Esophagus squamous epithelium (tissue), 4 donors: ENCODE results near the gene UNC119B.

ENCODE experiments used
- CTCF ChIP-seq, 6 experiments: fragments of 450-650 bp in 4 of 6; fragments of 200-600 bp in 2 of 6; sonication (generic) in 2 of 6; IDR thresholded peaks; one replicate each; pipeline ENCODE4 v1.5.1; 2016 to 2019; ENCODE audit warnings: antibody characterized with exemption in 6 of 6, mild to moderate bottlenecking in 4 of 6, moderate library complexity in 4 of 6
- POLR2A ChIP-seq, 4 donors: fragments of 450-650 bp; IDR thresholded peaks; one replicate each; pipeline ENCODE4 v1.6.1; 2017; ENCODE audit warnings: antibody characterized with exemption in 4 of 4, mild to moderate bottlenecking in 4 of 4, moderate library complexity in 3 of 4

DNA sequence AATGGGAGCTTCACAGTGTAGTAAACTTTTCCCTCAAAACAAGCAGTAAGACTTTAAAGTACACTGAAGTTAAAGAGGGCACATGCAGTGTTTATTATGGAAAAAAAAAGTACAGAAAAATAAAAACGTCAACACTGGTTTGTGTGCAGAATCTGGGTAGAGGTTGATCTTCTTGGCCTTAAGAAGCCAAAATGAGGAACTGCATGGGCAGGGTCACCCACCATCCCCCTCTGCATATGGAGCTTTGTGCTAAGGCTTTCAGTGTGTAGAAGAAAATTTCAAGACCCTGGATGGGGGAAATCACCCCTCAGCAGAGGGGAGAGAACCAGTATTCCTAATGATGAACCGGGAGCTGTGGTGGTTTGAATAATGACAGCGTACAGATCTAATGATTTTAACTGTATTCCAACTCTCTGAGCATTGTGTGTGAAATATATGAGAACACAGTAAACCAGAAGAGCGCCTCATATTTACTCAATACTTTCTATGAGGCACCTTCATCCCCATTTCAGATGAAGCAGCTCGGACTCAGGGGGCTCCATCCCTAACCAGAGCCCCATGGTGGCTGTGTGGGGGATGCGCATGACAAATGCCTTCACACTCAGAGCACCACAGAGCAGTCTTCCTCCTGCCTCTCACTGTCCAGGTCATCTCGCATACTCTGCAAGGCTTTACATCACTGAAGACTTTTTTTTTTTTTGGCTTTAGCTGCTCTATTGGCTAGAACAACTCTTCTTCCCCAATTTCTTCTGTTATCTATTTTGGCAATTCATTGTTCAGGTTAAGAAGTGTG, 48.7 kb downstream of the UNC119B start:
- TF ChIP-seq CTCF (IDR thresholded peaks at IDR 0.05) = no peak
- TF ChIP-seq POLR2A (IDR thresholded peaks at IDR 0.05) = no peak
